ENCODE data around the gene F2RL1. TPM values are rescaled to one million over a fixed set of nuclear protein-coding genes. Genes with fewer than 3 reads are reported as not detected.

The F2RL1 gene
- total and polyA plus RNA-seq, 2 of the 13 experiments (the other 11 are each of a cell fraction or from before 2014, with no cell fraction given): 9.9 to 23.0 TPM

- in situ Hi-C loops (cut with HindIII; ENCODE audit: extremely low pct_ligation_motif_present, low pct_unique_long_range_greater_than_20kb) (no loop called here), intact Hi-C loops (cut with micrococcal nuclease; ENCODE audit: unreplicated experiment) (loop anchor here (2.0 kb wide), 1 partner anchor 15 kb away; no protein-coding TSS in a partner anchor)
- CTCF ChIA-PET (ENCODE audit: low intra/inter-chr PET ratio, low total read pairs): no interaction called here
- H3K9me3 ChIP-seq (ENCODE audit: low read length): no peaks in the 10 kb centered on the region
- FAIRE-seq (no peak), ATAC-seq (no peak), DNase-seq (ENCODE audit: low spot score) (no peak)
- BruUV-seq (replicated peaks): no TSS peak
- H3K4me3 ChIP-seq (replicated peaks in 1 of 3; ENCODE audit: insufficient read depth in 1 of 3, low read depth in 2 of 3, low read length in 3 of 3): no peak overlapping the region
- POLR2A ChIA-PET: interaction anchor here (1.2 to 2.4 kb wide), 3 partner anchors 15 to 35 kb away, joined by 5 to 48 read pairs (median 14); partner anchors contain the start of gene F2RL1
- no peak overlapping the region for H3K9ac ChIP-seq (ENCODE audit: insufficient read depth, low read depth, low read length)
- H3K4me1 ChIP-seq (ENCODE audit: insufficient read depth, low read length): peaks cover 45% of the 10 kb centered on the region
- no peak overlapping the region for H2AFZ ChIP-seq (ENCODE audit: low read length)
- H3K79me2 ChIP-seq (ENCODE audit: insufficient read depth, low read length): no peaks in the 10 kb centered on the region
- no peaks in the 10 kb centered on the region for H3K27me3 ChIP-seq (ENCODE audit: control insufficient read depth in 1 of 2, insufficient read depth in 2 of 2, low read length in 2 of 2)
- H3K36me3 ChIP-seq (replicated peaks in 1 of 2; ENCODE audit: control insufficient read depth in 1 of 2, insufficient read depth in 2 of 2, low read length in 2 of 2): no peaks in the 10 kb centered on the region
- H4K20me1 ChIP-seq (ENCODE audit: insufficient read depth, low read length): no peaks in the 10 kb centered on the region
- WGBS (ENCODE audit: low lambda C conversion rate): 30% methylated on average over 1 of the region's 1 CpG
- H3K4me2 ChIP-seq (ENCODE audit: low read depth, low read length): no peak overlapping the region
- H3K27ac ChIP-seq (ENCODE audit: extremely low read length, insufficient read depth, low read length): no peak overlapping the region
- TF ChIP-seq ZBTB25 (CRISPR knock-in tag; IDR thresholded peaks at IDR 0.05) (no peak), GMEB2 (CRISPR knock-in tag; IDR thresholded peaks at IDR 0.05; ENCODE audit: low read depth) (no peak), NFYB (CRISPR knock-in tag; IDR thresholded peaks at IDR 0.05) (no peak), ATF7 (IDR thresholded peaks at IDR 0.05) (no peak), ATF7 (CRISPR knock-in tag; IDR thresholded peaks at IDR 0.05) (no peak), ZNF562 (CRISPR knock-in tag; IDR thresholded peaks at IDR 0.05; ENCODE audit: borderline replicate concordance) (no peak), TFAP4 (IDR thresholded peaks at IDR 0.05; ENCODE audit: borderline replicate concordance, low read depth) (no peak), ESRRA (CRISPR knock-in tag; IDR thresholded peaks at IDR 0.05; ENCODE audit: low read depth) (no peak), TOPORS (CRISPR knock-in tag; IDR thresholded peaks at IDR 0.05) (no peak), MXD1 (CRISPR knock-in tag; IDR thresholded peaks at IDR 0.05) (no peak), DNMT1 (CRISPR knock-in tag; IDR thresholded peaks at IDR 0.05) (no peak), TSC22D2 (CRISPR knock-in tag; IDR thresholded peaks at IDR 0.05; ENCODE audit: borderline replicate concordance) (no peak)
- TF ChIP-seq, protein P1, sequence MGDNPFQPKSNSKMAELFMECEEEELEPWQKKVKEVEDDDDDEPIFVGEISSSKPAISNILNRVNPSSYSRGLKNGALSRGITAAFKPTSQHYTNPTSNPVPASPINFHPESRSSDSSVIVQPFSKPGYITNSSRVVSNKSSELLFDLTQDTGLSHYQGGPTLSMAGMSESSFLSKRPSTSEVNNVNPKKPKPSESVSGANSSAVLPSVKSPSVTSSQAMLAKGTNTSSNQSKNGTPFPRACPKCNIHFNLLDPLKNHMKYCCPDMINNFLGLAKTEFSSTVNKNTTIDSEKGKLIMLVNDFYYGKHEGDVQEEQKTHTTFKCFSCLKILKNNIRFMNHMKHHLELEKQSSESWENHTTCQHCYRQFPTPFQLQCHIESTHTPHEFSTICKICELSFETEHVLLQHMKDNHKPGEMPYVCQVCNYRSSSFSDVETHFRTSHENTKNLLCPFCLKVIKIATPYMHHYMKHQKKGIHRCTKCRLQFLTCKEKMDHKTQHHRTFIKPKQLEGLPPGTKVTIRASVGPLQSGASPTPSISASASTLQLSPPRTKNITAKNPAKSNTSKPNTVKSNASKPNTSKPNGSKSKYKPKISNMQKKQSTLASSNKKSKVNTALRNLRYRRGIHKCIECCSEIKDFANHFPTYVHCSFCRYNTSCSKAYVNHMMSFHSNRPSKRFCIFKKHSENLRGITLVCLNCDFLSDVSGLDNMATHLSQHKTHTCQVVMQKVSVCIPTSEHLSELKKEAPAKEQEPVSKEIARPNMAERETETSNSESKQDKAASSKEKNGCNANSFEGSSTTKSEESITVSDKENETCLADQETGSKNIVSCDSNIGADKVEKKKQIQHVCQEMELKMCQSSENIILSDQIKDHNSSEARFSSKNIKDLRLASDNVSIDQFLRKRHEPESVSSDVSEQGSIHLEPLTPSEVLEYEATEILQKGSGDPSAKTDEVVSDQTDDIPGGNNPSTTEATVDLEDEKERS (CRISPR knock-in tag; IDR thresholded peaks at IDR 0.05): no peak
- TF ChIP-seq, protein P2, sequence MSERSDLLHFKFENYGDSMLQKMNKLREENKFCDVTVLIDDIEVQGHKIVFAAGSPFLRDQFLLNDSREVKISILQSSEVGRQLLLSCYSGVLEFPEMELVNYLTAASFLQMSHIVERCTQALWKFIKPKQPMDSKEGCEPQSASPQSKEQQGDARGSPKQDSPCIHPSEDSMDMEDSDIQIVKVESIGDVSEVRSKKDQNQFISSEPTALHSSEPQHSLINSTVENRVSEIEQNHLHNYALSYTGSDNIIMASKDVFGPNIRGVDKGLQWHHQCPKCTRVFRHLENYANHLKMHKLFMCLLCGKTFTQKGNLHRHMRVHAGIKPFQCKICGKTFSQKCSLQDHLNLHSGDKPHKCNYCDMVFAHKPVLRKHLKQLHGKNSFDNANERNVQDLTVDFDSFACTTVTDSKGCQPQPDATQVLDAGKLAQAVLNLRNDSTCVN (CRISPR knock-in tag; IDR thresholded peaks at IDR 0.05; ENCODE audit: borderline replicate concordance): no peak
- TF ChIP-seq, protein P3, sequence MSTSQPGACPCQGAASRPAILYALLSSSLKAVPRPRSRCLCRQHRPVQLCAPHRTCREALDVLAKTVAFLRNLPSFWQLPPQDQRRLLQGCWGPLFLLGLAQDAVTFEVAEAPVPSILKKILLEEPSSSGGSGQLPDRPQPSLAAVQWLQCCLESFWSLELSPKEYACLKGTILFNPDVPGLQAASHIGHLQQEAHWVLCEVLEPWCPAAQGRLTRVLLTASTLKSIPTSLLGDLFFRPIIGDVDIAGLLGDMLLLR (CRISPR knock-in tag; IDR thresholded peaks at IDR 0.05): no peak
- TF ChIP-seq, protein P4, sequence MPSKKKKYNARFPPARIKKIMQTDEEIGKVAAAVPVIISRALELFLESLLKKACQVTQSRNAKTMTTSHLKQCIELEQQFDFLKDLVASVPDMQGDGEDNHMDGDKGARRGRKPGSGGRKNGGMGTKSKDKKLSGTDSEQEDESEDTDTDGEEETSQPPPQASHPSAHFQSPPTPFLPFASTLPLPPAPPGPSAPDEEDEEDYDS (CRISPR knock-in tag; IDR thresholded peaks at IDR 0.05): no peak
Measured at GRCh38 chr5:76791461-76791860, 27.4 kb upstream of the F2RL1 start.

Data from HepG2 (cell line).